Lower lobe of right lung (tissue), 2 donors: Measurements from ENCODE around the gene VSX2. TPM values are rescaled to one million over a fixed set of nuclear protein-coding genes. Genes with fewer than 3 reads are reported as not detected.

Source experiments
- ATAC-seq, 2 donors: fragments of 200-7000 bp; cut with Tn5 transposase; one replicate each; pipeline ENCODE4 v1.9.1; 2020 to 2022; ENCODE audit warnings: mild to moderate bottlenecking in 2 of 2, moderate library complexity in 2 of 2
- DNase-seq: peaks from one replicate; pipeline ENCODE4 v3.0.0-alpha.2; 2020
- H3K27ac ChIP-seq: fragments of 200-600 bp; one replicate; pipeline ENCODE4 v1.8.0; 2022
- H3K27me3 ChIP-seq: fragments of 200-600 bp; one replicate; pipeline ENCODE4 v1.8.0; 2022; ENCODE audit warnings: low read depth
- H3K36me3 ChIP-seq: fragments of 200-600 bp; one replicate; pipeline ENCODE4 v1.8.0; 2022; ENCODE audit warnings: mild to moderate bottlenecking
- H3K4me1 ChIP-seq: fragments of 200-600 bp; one replicate; pipeline ENCODE4 v1.8.0; 2022
- H3K4me3 ChIP-seq: fragments of 200-600 bp; one replicate; pipeline ENCODE4 v1.8.0; 2022; ENCODE audit warnings: mild to moderate bottlenecking
- H3K9me3 ChIP-seq: fragments of 200-600 bp; one replicate; pipeline ENCODE4 v1.8.0; 2022
- CTCF ChIP-seq: fragments of 200-600 bp; IDR thresholded peaks from one replicate; pipeline ENCODE4 v1.8.0; 2022; ENCODE audit warnings: antibody characterized with exemption, mild to moderate bottlenecking
- intact Hi-C: fragments of 100-400 bp; cut with DNase I; formaldehyde crosslinking; loops from one replicate; pipeline ENCODE4 v1.11.0; 2022
- total RNA-seq: library from RNA; stranded (reverse); fragmentation: NEBNext Ultra II Directional; extraction: Animal tissue kit (Norgen Biotek cat#: 25700); gene quantifications from one replicate; pipeline ENCODE4 v1.2.1, GENCODE V29; 2021
- donor health status: DM: no; HTN: yes; CAD: no; lungs with severe emphysema.

VSX2 gene
- total RNA-seq, 1 donor from 2014 or later = not detected

GRCh38 chr14:74309125-74310022 is 70.1 kb downstream of the VSX2 start:
- no peak overlapping the region for H3K4me3 ChIP-seq
- ATAC-seq = peak; percentile 32 to 52
- TF ChIP-seq CTCF = no peak
- no peaks in the 10 kb centered on the region for H3K4me1 ChIP-seq
- DNase-seq = no peak
- no peaks in the 10 kb centered on the region for H3K9me3 ChIP-seq
- no peaks in the 10 kb centered on the region for H3K36me3 ChIP-seq
- H3K27me3 ChIP-seq = no peaks in the 10 kb centered on the region
- no peak overlapping the region for H3K27ac ChIP-seq
- intact Hi-C loops = no loop called here

GRCh38 chr14:74312161-74312560 is 72.9 kb downstream of the VSX2 start:
- Histone ChIP-seq H3K4me1 (no peaks in the 10 kb centered on the region), H3K36me3 (no peaks in the 10 kb centered on the region), H3K27me3 (no peaks in the 10 kb centered on the region), H3K4me3 (no peak overlapping the region), H3K27ac (no peak overlapping the region), H3K9me3 (no peaks in the 10 kb centered on the region)
- no peak for TF ChIP-seq CTCF
- intact Hi-C loops = no loop called here
- ATAC-seq = no peak
- DNase-seq = no peak

Other genes starting within 250 kb of the VSX2 start
- gene ENTPD5, start 220.2 kb upstream of the VSX2 start, total RNA-seq = 12.1 TPM
- 7.4 TPM for gene BBOF1, start 220.1 kb upstream of the VSX2 start, total RNA-seq
- 45.5 TPM for gene ALDH6A1, start 155.0 kb upstream of the VSX2 start, total RNA-seq
- 7.9 TPM for gene LIN52, start 154.5 kb upstream of the VSX2 start, total RNA-seq
- gene ABCD4, start 63.5 kb downstream of the VSX2 start, total RNA-seq = 53.3 TPM
- gene VRTN, start 109.0 kb downstream of the VSX2 start, total RNA-seq = not detected
- gene SYNDIG1L, start 186.8 kb downstream of the VSX2 start, total RNA-seq = 1.6 TPM